SU-DHL-6 (cell line): ENCODE results near the gene PHF23.

ENCODE experiments used
- H2AFZ ChIP-seq: fragments of 200-600 bp; sonication (generic); 2 replicates; pipeline ENCODE4 v1.6.1; 2014; ENCODE audit warnings: low read depth, mild to moderate bottlenecking, moderate library complexity, mixed read lengths, antibody characterized with exemption, low read length; ENCODE audit not compliant: severe bottlenecking
- H3F3A ChIP-seq: fragments of 200-600 bp; shearing (Covaris generic); 2 replicates; pipeline ENCODE4 v1.6.0; 2016; ENCODE audit warnings: antibody characterized with exemption, mild to moderate bottlenecking; ENCODE audit not compliant: insufficient read depth
- H3K27ac ChIP-seq: fragments of 200-600 bp; sonication (generic); 2 replicates; pipeline ENCODE4 v1.5.1; 2016; ENCODE audit warnings: low read depth, mild to moderate bottlenecking, low read length, moderate library complexity, mixed read lengths
- H3K27me3 ChIP-seq: fragments of 200-600 bp; sonication (generic), shearing (Covaris generic); 2 replicates; pipeline ENCODE4 v1.6.0; 2014; ENCODE audit warnings: mild to moderate bottlenecking, low read length
- H3K36me3 ChIP-seq: fragments of 200-600 bp; sonication (generic); 2 replicates; pipeline ENCODE4 v1.6.1; 2014; ENCODE audit warnings: mild to moderate bottlenecking, low read length, mixed read lengths
- H3K4me2 ChIP-seq: fragments of 300-600, 200-600 bp; shearing (Covaris generic), sonication (generic); 2 replicates; pipeline ENCODE4 v1.6.0; 2014; ENCODE audit warnings: low read length, low read depth, mild to moderate bottlenecking; ENCODE audit not compliant: poor library complexity, severe bottlenecking
- H3K4me3 ChIP-seq: fragments of 200-600 bp; sonication (generic); 2 replicates; pipeline ENCODE4 v1.5.1; 2014; ENCODE audit warnings: antibody characterized with exemption, low read length, mild to moderate bottlenecking, mixed read lengths; ENCODE audit not compliant: insufficient read depth, poor library complexity, severe bottlenecking
- H3K79me2 ChIP-seq: fragments of 200-600 bp; sonication (generic); 2 replicates; pipeline ENCODE4 v1.6.1; 2014; ENCODE audit warnings: mild to moderate bottlenecking, low read length, moderate library complexity; ENCODE audit not compliant: insufficient read depth
- H3K9ac ChIP-seq: fragments of 200-600 bp; sonication (generic); 2 replicates; pipeline ENCODE4 v1.7.0; 2014; ENCODE audit warnings: mild to moderate bottlenecking, low read length
- H3K9me2 ChIP-seq: fragments of 200-600 bp; sonication (generic); replicated peaks from 2 replicates; pipeline ENCODE4 v1.6.1; 2014; ENCODE audit warnings: low read length; ENCODE audit not compliant: insufficient read depth
- H3K9me3 ChIP-seq: fragments of 200-600 bp; sonication (generic); 2 replicates; pipeline ENCODE4 v1.6.1; 2014; ENCODE audit warnings: low read length, mixed read lengths; ENCODE audit not compliant: insufficient read depth
- H4K20me1 ChIP-seq: fragments of 200-600 bp; sonication (generic); 2 replicates; pipeline ENCODE4 v1.6.1; 2014; ENCODE audit warnings: low read depth, mild to moderate bottlenecking, antibody characterized with exemption, low read length, moderate library complexity, mixed read lengths
- EZH2phosphoT487 ChIP-seq: fragments of 200-600 bp; sonication (generic), shearing (Covaris generic); conservative IDR thresholded peaks from 2 replicates; pipeline ENCODE4 v1.6.1; 2018; ENCODE audit warnings: mild to moderate bottlenecking, antibody characterized with exemption, low read length, moderate library complexity, mixed read lengths
- TF ChIP-seq, protein P1 (sequence below): fragments of 200-600 bp; sonication (generic); IDR thresholded peaks from one replicate; pipeline ENCODE4 v1.5.1; 2017; ENCODE audit warnings: antibody characterized with exemption, mild to moderate bottlenecking, low read length, moderate library complexity; ENCODE audit not compliant: insufficient read depth, poor library complexity, severe bottlenecking

Gene PHF23

DNA sequence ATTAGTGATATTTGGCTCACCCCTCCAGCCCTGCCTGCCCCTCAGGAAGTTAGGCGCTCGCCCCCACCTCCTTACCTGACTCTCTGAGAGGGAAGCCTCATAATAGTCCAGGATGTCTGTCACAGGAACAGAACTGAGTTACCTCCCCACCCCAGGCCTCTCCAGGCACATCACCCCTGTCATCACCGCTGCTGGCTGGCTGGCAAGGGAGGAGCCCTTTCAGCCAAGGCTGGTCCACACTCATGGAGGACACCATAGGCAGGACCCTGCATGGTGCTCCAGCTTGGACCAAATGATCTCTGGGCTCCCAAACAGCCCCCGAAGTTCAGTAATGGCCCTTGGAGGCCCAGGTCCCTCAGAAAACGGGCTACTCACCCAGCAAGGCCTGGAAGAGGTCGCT, 21.1 kb downstream of the PHF23 start:
- Histone ChIP-seq H3K79me2 (no peaks in the 10 kb centered on the region), H3K27ac (no peak overlapping the region), H2AFZ (no peak overlapping the region), H4K20me1 (no peaks in the 10 kb centered on the region), H3F3A (peaks cover 12% of the 10 kb centered on the region; the same call in 1 of the 2 replicates), H3K36me3 (no peaks in the 10 kb centered on the region), H3K9ac (no peak overlapping the region), H3K9me2 (no peaks in the 10 kb centered on the region), H3K4me3 (no peak overlapping the region), H3K4me2 (no peak overlapping the region), H3K27me3 (no peaks in the 10 kb centered on the region), H3K9me3 (no peaks in the 10 kb centered on the region)
- TF ChIP-seq, protein P1, sequence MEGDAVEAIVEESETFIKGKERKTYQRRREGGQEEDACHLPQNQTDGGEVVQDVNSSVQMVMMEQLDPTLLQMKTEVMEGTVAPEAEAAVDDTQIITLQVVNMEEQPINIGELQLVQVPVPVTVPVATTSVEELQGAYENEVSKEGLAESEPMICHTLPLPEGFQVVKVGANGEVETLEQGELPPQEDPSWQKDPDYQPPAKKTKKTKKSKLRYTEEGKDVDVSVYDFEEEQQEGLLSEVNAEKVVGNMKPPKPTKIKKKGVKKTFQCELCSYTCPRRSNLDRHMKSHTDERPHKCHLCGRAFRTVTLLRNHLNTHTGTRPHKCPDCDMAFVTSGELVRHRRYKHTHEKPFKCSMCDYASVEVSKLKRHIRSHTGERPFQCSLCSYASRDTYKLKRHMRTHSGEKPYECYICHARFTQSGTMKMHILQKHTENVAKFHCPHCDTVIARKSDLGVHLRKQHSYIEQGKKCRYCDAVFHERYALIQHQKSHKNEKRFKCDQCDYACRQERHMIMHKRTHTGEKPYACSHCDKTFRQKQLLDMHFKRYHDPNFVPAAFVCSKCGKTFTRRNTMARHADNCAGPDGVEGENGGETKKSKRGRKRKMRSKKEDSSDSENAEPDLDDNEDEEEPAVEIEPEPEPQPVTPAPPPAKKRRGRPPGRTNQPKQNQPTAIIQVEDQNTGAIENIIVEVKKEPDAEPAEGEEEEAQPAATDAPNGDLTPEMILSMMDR: no peak
- no peak for TF ChIP-seq EZH2phosphoT487

DNA sequence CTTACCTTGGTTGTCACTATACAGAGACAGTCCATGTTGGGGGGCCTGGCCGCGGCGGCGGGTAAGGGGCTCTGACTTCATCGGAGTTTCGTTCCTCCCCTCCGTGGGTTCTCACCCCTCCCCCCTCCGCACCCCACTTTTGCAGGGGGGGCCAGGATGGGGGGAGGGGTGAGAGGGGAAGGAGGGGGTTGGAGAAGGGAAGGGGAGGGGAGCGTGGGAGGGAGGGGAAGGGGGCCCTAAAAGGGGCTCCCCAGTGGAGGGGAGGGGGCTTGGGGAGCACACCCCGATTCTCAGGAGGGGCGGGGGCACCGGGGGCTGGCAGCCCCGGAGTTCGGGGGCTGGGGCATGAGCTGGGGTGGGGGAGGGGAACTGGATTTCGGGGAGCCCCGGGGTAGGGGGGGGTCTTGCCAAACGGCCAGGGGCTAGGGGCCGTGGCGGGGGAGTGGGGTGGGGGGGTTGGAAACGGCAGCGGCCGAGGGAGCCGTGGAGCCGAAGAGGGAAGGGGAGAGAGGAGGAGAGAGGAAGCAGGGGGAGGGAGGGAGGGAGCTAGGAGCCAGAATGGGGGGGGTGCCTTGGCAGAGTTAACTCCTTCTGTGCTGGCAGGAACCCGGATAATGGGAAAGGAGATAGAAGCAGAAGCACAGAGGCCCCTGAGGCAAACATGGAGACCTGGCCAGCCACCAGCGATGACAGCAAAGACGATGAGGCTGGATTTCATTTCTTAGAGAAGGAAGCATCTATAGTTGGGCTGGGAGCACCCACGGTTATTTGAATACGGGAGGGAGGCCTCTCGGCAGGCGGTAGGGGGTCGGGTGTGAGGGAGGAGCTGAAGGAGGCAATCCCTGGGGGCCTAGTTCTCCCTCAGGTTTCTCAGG, 21.9 kb downstream of the PHF23 start:
- no peak overlapping the region for H3K9ac ChIP-seq
- peaks cover 12% of the 10 kb centered on the region; the same call in 1 of the 2 replicates for H3F3A ChIP-seq
- no peaks in the 10 kb centered on the region for H3K9me2 ChIP-seq
- no peaks in the 10 kb centered on the region for H3K79me2 ChIP-seq
- no peaks in the 10 kb centered on the region for H3K36me3 ChIP-seq
- no peaks in the 10 kb centered on the region for H3K27me3 ChIP-seq
- H4K20me1 ChIP-seq: no peaks in the 10 kb centered on the region
- H3K9me3 ChIP-seq: no peaks in the 10 kb centered on the region
- H3K4me2 ChIP-seq: no peak overlapping the region
- H3K4me3 ChIP-seq: no peak overlapping the region
- H2AFZ ChIP-seq: no peak overlapping the region
- no peak overlapping the region for H3K27ac ChIP-seq
- TF ChIP-seq EZH2phosphoT487: no peak

DNA sequence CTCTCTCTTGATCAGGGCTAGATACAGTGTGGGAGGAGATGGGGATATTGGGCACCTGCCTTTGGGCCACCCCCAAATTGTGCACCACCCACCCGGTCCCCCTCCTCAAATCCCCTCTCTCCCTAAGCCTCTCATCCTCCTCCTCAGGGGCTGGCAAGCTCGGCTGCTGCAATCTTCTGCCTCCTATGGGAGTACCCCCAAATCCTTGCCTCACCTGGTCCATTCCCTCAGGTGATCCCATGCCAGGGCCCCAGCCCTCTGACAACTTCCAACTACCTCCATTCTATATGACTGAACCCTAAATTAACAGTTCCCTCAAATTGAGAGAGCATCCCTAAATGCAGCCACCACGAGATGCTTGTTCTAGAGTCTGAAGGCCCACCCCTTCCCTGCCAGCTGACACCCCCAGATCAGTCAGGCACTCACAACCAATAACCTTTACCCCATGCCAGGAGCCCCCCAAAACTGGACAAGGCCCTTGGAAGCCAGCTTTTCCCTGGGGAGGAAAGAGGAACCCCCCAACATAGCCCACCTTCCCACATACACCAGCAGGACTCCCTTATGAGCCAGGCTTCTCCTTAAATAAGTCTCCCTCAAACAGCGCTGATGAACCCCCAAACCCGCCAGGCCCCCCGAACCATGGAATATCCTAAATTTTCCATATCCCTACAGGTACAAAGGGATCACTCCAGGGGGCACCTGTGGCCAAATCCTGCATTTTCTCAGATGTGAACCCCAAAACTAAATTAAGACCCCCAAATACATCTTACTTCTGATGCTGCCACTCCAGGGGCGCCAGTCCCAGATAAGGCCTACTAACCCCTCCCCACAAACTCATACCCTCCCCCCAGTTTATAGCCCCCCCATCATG, 22.8 kb downstream of the PHF23 start:
- no peak for TF ChIP-seq EZH2phosphoT487
- TF ChIP-seq, protein P1: no peak
- no peak overlapping the region for H3K4me3 ChIP-seq
- no peak overlapping the region for H2AFZ ChIP-seq
- H3K27ac ChIP-seq: no peak overlapping the region
- H3F3A ChIP-seq: peaks cover 11% of the 10 kb centered on the region; the same call in 1 of the 2 replicates
- H3K27me3 ChIP-seq: no peaks in the 10 kb centered on the region
- no peaks in the 10 kb centered on the region for H3K36me3 ChIP-seq
- no peaks in the 10 kb centered on the region for H3K9me3 ChIP-seq
- no peaks in the 10 kb centered on the region for H4K20me1 ChIP-seq
- H3K9me2 ChIP-seq: no peaks in the 10 kb centered on the region
- H3K79me2 ChIP-seq: no peaks in the 10 kb centered on the region
- no peak overlapping the region for H3K4me2 ChIP-seq
- H3K9ac ChIP-seq: no peak overlapping the region
